RWPE1 (cell line): ENCODE measurements around the gene HOXB2.
A peak's percentile ranks its signal among the peaks of the same experiment; 100 is the strongest.

ENCODE experiments used
- CTCF ChIA-PET: fragments of 350-600 bp; sonication (Branson Sonifier 250); formaldehyde crosslinking; extraction: SDS; loops from one replicate; lab custom pipeline; 2021; lab: Yijun Ruan, JAX
- POLR2A ChIA-PET: fragments of 400-600 bp; formaldehyde crosslinking; extraction: SDS; loops from one replicate; lab custom pipeline; 2020; ENCODE audit warnings: antibody characterized with exemption; ENCODE audit not compliant: low non-redundant PET; lab: Yijun Ruan, JAX
- DNase-seq: peaks from one replicate; pipeline ENCODE4 v3.0.0; 2012; ENCODE audit warnings: low spot score
- H3K27ac ChIP-seq: fragments of 450-650 bp; 2 replicates; pipeline ENCODE4 v1.5.1; 2017
- TF ChIP-seq, protein P1 (sequence below): fragments of 450-650 bp; conservative IDR thresholded peaks from 2 replicates; pipeline ENCODE4 v1.5.1; 2017; ENCODE audit warnings: low read depth, mild to moderate bottlenecking

HOXB2 gene

GRCh38 chr17:48554412-48555257, 9.7 kb upstream of the HOXB2 start:
- no peak for DNase-seq
- CTCF ChIA-PET, result interaction anchor here (0.5 kb wide), 1 partner anchor 24 kb away, joined by 3 read pairs; no protein-coding TSS in a partner anchor
- POLR2A ChIA-PET, result no interaction called here
- H3K27ac ChIP-seq, result peak overlapping the region; percentile 70
- TF ChIP-seq, protein P1, sequence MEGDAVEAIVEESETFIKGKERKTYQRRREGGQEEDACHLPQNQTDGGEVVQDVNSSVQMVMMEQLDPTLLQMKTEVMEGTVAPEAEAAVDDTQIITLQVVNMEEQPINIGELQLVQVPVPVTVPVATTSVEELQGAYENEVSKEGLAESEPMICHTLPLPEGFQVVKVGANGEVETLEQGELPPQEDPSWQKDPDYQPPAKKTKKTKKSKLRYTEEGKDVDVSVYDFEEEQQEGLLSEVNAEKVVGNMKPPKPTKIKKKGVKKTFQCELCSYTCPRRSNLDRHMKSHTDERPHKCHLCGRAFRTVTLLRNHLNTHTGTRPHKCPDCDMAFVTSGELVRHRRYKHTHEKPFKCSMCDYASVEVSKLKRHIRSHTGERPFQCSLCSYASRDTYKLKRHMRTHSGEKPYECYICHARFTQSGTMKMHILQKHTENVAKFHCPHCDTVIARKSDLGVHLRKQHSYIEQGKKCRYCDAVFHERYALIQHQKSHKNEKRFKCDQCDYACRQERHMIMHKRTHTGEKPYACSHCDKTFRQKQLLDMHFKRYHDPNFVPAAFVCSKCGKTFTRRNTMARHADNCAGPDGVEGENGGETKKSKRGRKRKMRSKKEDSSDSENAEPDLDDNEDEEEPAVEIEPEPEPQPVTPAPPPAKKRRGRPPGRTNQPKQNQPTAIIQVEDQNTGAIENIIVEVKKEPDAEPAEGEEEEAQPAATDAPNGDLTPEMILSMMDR, result no peak

DNA sequence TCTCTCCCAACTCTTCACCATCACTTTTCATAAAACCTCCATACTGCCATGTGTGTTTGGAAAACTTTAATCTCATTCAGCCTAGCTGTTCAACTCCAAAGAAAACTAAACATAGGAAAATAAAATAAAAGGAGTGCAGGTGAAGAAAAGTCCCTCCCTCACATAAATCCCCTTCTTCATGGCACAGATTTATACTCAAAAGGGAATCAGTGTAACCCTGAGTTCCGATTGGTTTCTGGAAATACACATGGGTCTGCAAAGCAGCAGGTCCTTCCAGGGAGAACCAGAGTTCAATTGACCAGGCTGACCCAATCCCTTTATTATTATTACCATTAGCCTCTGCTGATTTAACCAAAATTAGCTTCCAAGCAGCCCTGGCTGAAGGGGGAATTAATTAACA, 8.9 kb upstream of the HOXB2 start:
- no peak for DNase-seq
- no peak overlapping the region for H3K27ac ChIP-seq
- ChIA-PET POLR2A (no interaction called here), CTCF (interaction anchor here (0.6 kb wide), 1 partner anchor 202 kb away, joined by 3 read pairs; no protein-coding TSS in a partner anchor)
- TF ChIP-seq, protein P1, result no peak

GRCh38 chr17:48553190-48553547, 8.3 kb upstream of the HOXB2 start:
- DNase-seq, result no peak
- H3K27ac ChIP-seq, result no peak overlapping the region
- ChIA-PET CTCF (interaction anchor here (0.6 kb wide), 2 partner anchors 27 to 201 kb away, joined by 3 read pairs; no protein-coding TSS in a partner anchor), POLR2A (no interaction called here)
- TF ChIP-seq, protein P1, result no peak

DNA sequence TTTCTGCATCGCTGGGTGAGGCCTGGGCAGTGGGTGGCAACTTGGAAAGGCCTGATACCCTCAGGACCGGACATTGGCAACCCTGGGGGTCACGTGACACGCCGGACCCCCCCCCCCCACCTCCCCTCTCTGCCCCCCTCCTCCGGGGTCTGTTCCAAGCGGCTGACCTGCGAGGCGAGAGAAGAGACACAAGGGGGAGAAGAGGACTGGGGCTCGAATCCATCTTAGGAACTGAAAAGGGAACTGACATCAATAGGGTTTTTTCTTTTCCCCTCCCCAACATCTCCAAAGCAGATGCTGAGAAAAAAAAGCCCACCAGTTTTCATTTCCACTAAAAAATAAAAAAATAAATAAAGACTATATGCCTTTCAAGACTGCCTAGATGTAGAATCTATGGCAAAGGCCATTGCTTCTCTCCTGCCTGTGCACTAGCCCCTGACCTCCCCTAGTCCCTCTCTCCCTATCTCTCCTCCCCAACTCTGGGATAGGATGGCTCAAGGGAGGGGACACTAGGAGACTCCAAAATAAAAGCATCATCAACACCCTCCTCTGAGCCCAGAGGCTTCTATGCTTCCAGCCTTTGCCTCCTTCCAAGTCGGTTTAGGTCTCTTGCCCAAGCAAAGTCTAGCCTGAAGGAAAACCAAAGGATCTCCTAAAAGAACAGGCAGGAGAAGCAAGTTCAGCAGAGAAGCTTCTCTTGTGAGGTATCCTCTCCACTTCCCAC, 7.7 kb upstream of the HOXB2 start:
- no peak overlapping the region for H3K27ac ChIP-seq
- ChIA-PET CTCF (interaction anchor here (0.6 kb wide), 1 partner anchor 26 kb away, joined by 3 read pairs; no protein-coding TSS in a partner anchor), POLR2A (no interaction called here)
- TF ChIP-seq, protein P1, result no peak
- no peak for DNase-seq

GRCh38 chr17:48551596-48552465, 6.9 kb upstream of the HOXB2 start:
- POLR2A ChIA-PET, result no interaction called here
- CTCF ChIA-PET, result interaction anchor here (0.6 kb wide), 1 partner anchor 209 kb away, joined by 3 read pairs; no protein-coding TSS in a partner anchor
- TF ChIP-seq, protein P1, result no peak
- H3K27ac ChIP-seq, result no peak overlapping the region
- DNase-seq, result no peak
